Measurements from ENCODE around the gene FAM234A. TPM values are rescaled to one million over a fixed set of nuclear protein-coding genes. Genes with fewer than 3 reads are reported as not detected.
"Not testable (repeated sequence)": the region's sequence is repeated elsewhere in the genome, so short reads cannot be mapped to it uniquely, and the experiment has no call there.

FAM234A gene
- 10 to 100 TPM; 19.3 to 28.7 (median 24.5) TPM for polyA plus RNA-seq (ENCODE audit: low read depth in 6 of 6)

DNA sequence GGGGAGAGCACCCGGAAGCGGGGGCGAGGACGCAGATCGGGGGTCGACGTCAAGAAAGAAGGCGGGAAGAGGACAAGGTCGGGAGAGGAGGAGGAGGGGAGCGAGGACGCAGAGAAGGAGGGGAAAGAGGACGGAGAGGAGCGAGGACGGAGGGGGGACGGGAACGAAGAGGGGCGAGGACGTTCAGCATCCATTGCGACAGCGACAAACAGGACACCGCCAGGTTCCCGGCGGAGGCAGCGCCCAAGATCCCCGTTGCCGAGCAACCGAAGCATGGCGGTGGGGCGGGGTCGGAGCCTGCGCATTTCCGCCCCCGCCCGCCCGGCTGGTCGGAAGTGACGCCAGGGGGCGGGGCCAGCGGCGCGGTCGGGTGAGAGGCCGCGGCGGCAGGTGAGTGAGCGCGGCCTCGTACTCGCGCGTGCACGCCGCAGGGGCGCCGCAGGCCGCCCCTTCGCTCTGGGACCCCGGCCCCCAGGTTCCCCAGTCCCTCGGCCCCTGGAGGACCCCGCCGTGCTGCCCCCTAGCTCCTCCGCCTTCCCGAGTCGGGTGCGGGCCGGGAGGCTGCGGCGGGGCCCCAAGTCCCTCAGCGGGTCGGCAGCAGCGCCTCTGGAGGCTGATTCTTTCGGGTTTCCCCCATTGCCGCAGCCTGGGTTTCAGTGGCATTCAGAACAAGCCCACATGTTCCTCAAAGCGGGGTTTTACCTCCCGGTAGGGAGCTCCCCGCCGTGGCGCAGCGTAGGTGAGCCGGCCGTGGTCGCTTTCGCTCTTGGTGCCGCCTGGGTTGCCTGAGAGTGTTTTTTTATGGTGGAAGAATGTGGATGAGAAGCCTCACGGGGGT lies at the start of gene FAM234A:
Gene FAM234A, plus strand, starts transcription at position 354 of the 838 bp plus-strand sequence. CDS start 19,593 bp downstream, outside the sequence.
- no peaks in the 10 kb centered on the region for H3K36me3 Mint-ChIP-seq
- DNase-seq, result peak; percentile 97
- H3K9me3 Mint-ChIP-seq, result no peaks in the 10 kb centered on the region
- peak; percentile 82 to 86 for ATAC-seq (ENCODE audit: low read depth in 2 of 2)
- peak within 1 kb of the TSS; percentile 98 to 100 (median 100) for H3K27ac Mint-ChIP-seq
- H3K27me3 Mint-ChIP-seq, result no peaks in the 10 kb centered on the region
- peak within 1 kb of the TSS; percentile 84 to 99 (median 96) for H3K4me3 Mint-ChIP-seq
- H3K4me1 Mint-ChIP-seq, result peaks cover 8 to 21% (median 20%) of the 10 kb centered on the region in 3 donors

GRCh38 chr16:185213-185612 lies 49.4 kb upstream of the FAM234A start:
- H3K4me3 Mint-ChIP-seq, result no peak overlapping the region
- H3K27me3 Mint-ChIP-seq, result no peaks in the 10 kb centered on the region
- DNase-seq, result no peak
- H3K36me3 Mint-ChIP-seq, result peaks cover 0 to 11% of the 10 kb centered on the region in 2 donors
- no peak for ATAC-seq (ENCODE audit: low read depth in 2 of 2)
- no peaks in the 10 kb centered on the region for H3K9me3 Mint-ChIP-seq
- H3K4me1 Mint-ChIP-seq, result peaks cover 0 to 3% (median 0%) of the 10 kb centered on the region in 3 donors
- H3K27ac Mint-ChIP-seq, result no peak overlapping the region

- Mint-ChIP-seq H3K4me3 (no peak overlapping the region), H3K27me3 (no peaks in the 10 kb centered on the region), H3K9me3 (no peaks in the 10 kb centered on the region), H3K36me3 (peaks cover 0 to 15% of the 10 kb centered on the region in 2 donors), H3K27ac (no peak overlapping the region), H3K4me1 (peaks cover 0 to 3% (median 0%) of the 10 kb centered on the region in 3 donors)
- DNase-seq, result no peak
- ATAC-seq (ENCODE audit: low read depth in 2 of 2), result no peak
Measured at GRCh38 chr16:185691-186090, 48.9 kb upstream of the FAM234A start.

DNA sequence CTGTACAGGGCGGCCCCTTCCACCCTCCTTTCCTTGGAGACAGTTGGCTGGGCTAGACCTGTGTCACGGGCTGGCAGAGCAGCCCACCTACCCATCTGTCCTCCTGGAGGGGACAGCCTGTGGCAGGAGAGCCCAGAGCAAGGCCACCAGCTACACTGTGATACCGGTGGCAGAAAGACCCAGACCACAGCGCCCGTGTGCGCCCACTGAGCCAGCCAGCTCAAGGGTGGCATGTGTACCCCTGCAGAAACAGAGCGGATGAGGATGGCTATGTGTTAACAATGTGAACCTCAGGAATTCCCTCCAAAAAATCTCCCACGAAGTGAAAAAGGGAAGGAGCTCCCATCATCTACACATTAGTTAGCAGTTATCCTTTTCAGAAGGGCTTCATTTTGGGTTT lies 47.3 kb upstream of the FAM234A start:
- peak overlapping the region in 1 of 6 donors; percentile 11 for H3K27ac Mint-ChIP-seq

DNA sequence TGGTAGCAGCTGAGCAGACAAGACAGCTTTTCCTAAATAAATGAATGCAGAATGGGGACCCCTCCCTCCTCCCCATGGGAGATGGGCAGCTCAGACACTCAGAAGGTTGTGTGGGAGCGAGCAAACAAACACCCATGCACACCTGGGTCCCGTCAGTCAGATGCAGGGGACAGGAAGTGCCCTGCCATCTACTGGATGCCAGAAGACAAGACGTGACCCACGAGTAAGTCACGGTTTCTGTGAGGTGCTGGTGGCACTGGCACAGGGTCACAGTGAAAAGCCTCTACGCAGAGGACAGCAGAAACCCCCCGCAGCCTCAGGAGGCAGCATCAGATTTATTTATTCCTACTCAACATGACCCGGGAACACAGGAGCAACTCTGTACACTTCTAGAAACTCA lies 45.9 kb upstream of the FAM234A start:
- Mint-ChIP-seq H3K4me1 (peaks cover 0 to 12% (median 5%) of the 10 kb centered on the region in 3 donors), H3K9me3 (no peaks in the 10 kb centered on the region), H3K27me3 (no peaks in the 10 kb centered on the region), H3K27ac (no peak overlapping the region), H3K36me3 (peaks cover 0 to 30% of the 10 kb centered on the region in 2 donors), H3K4me3 (no peak overlapping the region)
- DNase-seq (no peak), ATAC-seq (ENCODE audit: low read depth in 2 of 2) (peak; percentile 60 to 63)

More for the DNA sequence above, 47.3 kb upstream of the FAM234A start:
- peaks cover 0 to 8% (median 5%) of the 10 kb centered on the region in 3 donors for H3K4me1 Mint-ChIP-seq
- no peaks in the 10 kb centered on the region for H3K27me3 Mint-ChIP-seq
- H3K4me3 Mint-ChIP-seq, result no peak overlapping the region
- ATAC-seq (ENCODE audit: low read depth in 2 of 2) (no peak), DNase-seq (no peak)
- no peaks in the 10 kb centered on the region for H3K9me3 Mint-ChIP-seq
- H3K36me3 Mint-ChIP-seq, result peaks cover 0 to 22% of the 10 kb centered on the region in 2 donors

DNA sequence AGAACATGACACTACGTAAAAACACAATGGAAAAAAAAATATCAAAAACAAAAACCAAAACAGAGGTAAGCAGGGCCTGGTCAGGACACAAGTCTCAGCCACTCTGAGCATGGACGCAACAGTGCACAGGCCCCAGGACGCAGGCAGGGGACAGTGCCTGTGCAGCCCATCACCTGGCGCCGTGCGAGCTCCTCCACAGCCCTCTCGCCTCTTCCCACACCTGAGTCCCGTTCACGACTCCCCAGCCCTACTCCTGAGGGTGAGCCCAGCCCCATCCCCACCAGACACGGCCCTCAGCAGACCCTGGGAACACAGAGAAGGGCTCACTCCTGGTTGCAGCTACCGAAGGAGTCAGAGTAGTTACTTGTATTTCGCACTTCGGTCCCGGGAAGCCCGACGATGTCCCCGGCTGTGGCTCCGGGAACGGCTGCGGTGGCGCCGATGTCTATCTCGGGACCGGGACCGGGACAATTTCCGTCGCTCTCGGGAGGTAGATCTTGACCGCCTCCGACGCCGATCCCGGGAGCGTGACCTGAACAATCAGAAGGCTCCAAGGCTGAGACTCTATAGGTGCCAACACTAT lies 44.9 kb upstream of the FAM234A start:
- DNase-seq, result no peak
- H3K36me3 Mint-ChIP-seq, result peaks cover 0 to 30% of the 10 kb centered on the region in 2 donors
- ATAC-seq (ENCODE audit: low read depth in 2 of 2), result no peak
- H3K9me3 Mint-ChIP-seq, result no peaks in the 10 kb centered on the region
- H3K4me1 Mint-ChIP-seq, result peaks cover 0 to 12% (median 5%) of the 10 kb centered on the region in 3 donors
- H3K27ac Mint-ChIP-seq, result peak overlapping the region in 1 of 6 donors; percentile 72
- H3K4me3 Mint-ChIP-seq, result no peak overlapping the region
- H3K27me3 Mint-ChIP-seq, result no peaks in the 10 kb centered on the region

- Mint-ChIP-seq H3K9me3 (no peaks in the 10 kb centered on the region), H3K36me3 (peaks cover 0 to 23% of the 10 kb centered on the region in 2 donors), H3K4me1 (peaks cover 0 to 8% (median 5%) of the 10 kb centered on the region in 3 donors), H3K4me3 (peak overlapping the region in 1 of 8 donors; percentile 15), H3K27ac (peak overlapping the region in 1 of 6 donors; percentile 85), H3K27me3 (no peaks in the 10 kb centered on the region)
- no peak for ATAC-seq (ENCODE audit: low read depth in 2 of 2)
- no peak for DNase-seq
Measured at GRCh38 chr16:191831-192230, 42.8 kb upstream of the FAM234A start.

DNA sequence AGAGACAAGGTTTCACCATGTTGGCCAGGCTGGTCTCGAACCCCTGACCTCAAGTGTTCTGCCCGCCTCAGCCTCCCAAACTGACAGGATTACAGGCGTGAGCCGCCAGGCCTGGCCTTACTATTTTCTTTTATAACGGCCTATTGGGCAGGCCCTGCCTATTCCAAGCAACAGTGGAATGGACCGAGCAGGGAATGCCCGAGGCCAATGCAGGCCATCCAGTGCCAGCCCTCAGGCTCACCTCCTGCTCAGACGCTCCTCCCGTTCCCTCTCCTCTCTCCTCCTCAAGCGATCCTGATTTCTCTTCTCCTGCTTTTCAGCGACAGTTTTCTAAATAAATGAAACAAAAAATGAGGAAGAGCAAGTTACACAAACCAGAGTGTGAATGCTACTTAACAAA lies 41.9 kb upstream of the FAM234A start:
- ATAC-seq (ENCODE audit: low read depth in 2 of 2), result no peak
- H3K4me1 Mint-ChIP-seq, result peaks cover 0 to 8% (median 5%) of the 10 kb centered on the region in 3 donors
- peak overlapping the region in 1 of 6 donors; percentile 63 for H3K27ac Mint-ChIP-seq
- no peaks in the 10 kb centered on the region for H3K27me3 Mint-ChIP-seq
- DNase-seq, result no peak
- no peaks in the 10 kb centered on the region for H3K9me3 Mint-ChIP-seq
- H3K36me3 Mint-ChIP-seq, result peaks cover 0 to 23% of the 10 kb centered on the region in 2 donors
- no peak overlapping the region for H3K4me3 Mint-ChIP-seq

DNA sequence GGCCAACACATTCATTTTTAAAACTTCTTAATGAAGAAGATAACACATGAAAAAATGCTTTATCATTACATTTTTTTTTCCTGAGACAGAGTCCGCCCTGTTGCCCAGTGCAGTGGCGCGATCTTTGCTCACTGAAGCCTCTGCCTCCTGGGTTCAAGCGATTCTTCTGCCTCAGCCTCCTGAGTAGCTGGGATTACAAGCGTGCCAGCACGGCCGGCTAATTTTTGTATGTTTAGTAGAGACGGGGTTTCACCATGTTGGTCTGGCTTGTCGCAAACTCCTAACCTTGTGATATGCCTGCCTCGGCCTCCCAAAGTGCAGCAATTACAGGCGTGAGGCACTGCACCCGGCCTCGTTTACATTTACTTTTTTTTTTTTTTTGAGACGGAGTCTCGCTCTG lies 41.2 kb upstream of the FAM234A start:
- no peak for DNase-seq
- Mint-ChIP-seq H3K36me3 (peaks cover 0 to 23% of the 10 kb centered on the region in 2 donors), H3K27me3 (no peaks in the 10 kb centered on the region), H3K4me3 (no peak overlapping the region), H3K27ac (peak overlapping the region in 1 of 6 donors; percentile 64), H3K9me3 (no peaks in the 10 kb centered on the region), H3K4me1 (peaks cover 0 to 8% (median 5%) of the 10 kb centered on the region in 3 donors)
- no peak for ATAC-seq (ENCODE audit: low read depth in 2 of 2)

DNA sequence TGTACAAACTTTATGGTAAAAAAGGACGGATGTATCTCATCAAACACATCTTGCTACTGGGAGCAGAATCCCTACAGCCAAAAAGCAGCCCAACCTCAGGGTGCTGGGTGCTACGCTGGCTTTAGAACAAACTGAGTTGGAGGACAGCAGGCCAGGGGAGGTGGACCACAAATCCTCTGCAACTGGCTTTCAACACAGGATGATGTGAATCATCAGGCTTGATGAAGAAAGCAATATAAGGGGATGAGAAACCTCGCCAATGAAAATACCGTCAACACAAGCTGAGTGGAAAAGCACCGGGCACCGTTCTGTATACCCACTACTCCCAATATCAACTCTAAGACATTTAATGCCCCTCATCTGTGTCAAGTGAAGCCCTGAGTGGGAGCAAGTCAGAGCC lies 40.1 kb upstream of the FAM234A start:
- peaks cover 0 to 23% of the 10 kb centered on the region in 2 donors for H3K36me3 Mint-ChIP-seq
- H3K9me3 Mint-ChIP-seq, result no peaks in the 10 kb centered on the region
- no peak overlapping the region for H3K4me3 Mint-ChIP-seq
- no peaks in the 10 kb centered on the region for H3K27me3 Mint-ChIP-seq
- peaks cover 0 to 8% (median 5%) of the 10 kb centered on the region in 3 donors for H3K4me1 Mint-ChIP-seq
- no peak overlapping the region for H3K27ac Mint-ChIP-seq
- no peak for DNase-seq
- no peak for ATAC-seq (ENCODE audit: low read depth in 2 of 2)

DNA sequence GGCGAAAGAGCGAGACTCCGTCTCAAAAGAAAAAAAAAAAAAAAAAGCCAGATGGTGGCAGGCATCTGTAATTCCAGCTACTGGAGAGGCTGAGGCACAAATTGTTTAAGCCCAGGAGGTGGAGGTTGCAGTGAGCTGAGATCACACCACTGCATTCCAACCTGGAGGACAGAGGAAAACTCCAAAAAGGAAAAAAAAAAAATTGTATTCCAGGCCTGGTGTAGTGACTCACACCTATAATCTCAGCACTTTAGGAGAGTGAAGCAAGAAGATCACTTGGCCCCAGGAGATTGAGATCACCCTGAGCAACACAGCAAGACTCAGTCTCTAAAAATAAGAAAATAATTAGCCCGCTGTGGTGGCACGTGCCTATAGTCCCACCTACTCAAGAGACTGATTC lies 34.2 kb upstream of the FAM234A start:
- DNase-seq, result no peak
- Mint-ChIP-seq H3K27me3 (no peaks in the 10 kb centered on the region), H3K36me3 (peaks cover 0 to 5% of the 10 kb centered on the region in 2 donors), H3K4me1 (no peaks in the 10 kb centered on the region), H3K27ac (no peak overlapping the region), H3K9me3 (no peaks in the 10 kb centered on the region), H3K4me3 (no peak overlapping the region)
- ATAC-seq (ENCODE audit: low read depth in 2 of 2), result no peak

DNA sequence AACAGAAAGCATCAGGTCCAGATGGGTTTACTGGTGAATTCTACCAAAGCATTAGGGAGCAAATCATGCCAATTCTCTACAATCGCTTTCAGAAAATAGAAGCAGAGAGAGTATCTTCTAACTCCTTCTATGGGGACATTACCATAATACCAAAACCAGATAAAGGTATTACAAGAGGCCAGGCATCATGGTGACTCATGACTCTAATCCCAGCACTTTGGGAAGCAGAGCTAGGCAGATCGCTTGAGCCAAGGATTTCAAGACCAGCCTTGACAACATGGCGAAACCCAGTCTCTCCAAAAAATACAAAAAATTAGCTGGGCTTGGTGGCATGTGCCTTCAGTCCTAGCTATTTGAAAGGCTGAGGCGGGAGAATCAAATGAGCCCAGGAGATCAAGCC lies 31.4 kb upstream of the FAM234A start:
- ATAC-seq (ENCODE audit: low read depth in 2 of 2) (no peak), DNase-seq (no peak)
- Mint-ChIP-seq H3K4me3 (no peak overlapping the region), H3K27ac (no peak overlapping the region), H3K4me1 (no peaks in the 10 kb centered on the region), H3K9me3 (no peaks in the 10 kb centered on the region), H3K27me3 (no peaks in the 10 kb centered on the region), H3K36me3 (peaks cover 6 to 13% of the 10 kb centered on the region in 2 donors)

- DNase-seq; H3K4me1 Mint-ChIP-seq; H3K9me3 Mint-ChIP-seq; ATAC-seq (ENCODE audit: low read depth in 2 of 2); H3K4me3 Mint-ChIP-seq; H3K27me3 Mint-ChIP-seq: not testable (repeated sequence)
- Mint-ChIP-seq H3K36me3 (peaks cover 10 to 17% of the 10 kb centered on the region in 2 donors), H3K27ac (peak overlapping the region in 1 of 6 donors; percentile 24)
Measured at GRCh38 chr16:204046-204445, 30.6 kb upstream of the FAM234A start.

- peaks cover 5 to 24% (median 5%) of the 10 kb centered on the region in 3 donors for H3K4me1 Mint-ChIP-seq
- not testable (repeated sequence) for H3K9me3 Mint-ChIP-seq; H3K4me3 Mint-ChIP-seq; H3K27ac Mint-ChIP-seq; ATAC-seq (ENCODE audit: low read depth in 2 of 2); H3K27me3 Mint-ChIP-seq; DNase-seq
- peaks cover 10 to 12% of the 10 kb centered on the region in 2 donors for H3K36me3 Mint-ChIP-seq
Measured at GRCh38 chr16:209359-209758, 25.3 kb upstream of the FAM234A start.

All from naive B cell (primary cell).